Measurements from ENCODE around the gene CTDSPL.
"Not testable (repeated sequence)": the region's sequence is repeated elsewhere in the genome, so short reads cannot be mapped to it uniquely, and the experiment has no call there.

Gene CTDSPL, protein sequence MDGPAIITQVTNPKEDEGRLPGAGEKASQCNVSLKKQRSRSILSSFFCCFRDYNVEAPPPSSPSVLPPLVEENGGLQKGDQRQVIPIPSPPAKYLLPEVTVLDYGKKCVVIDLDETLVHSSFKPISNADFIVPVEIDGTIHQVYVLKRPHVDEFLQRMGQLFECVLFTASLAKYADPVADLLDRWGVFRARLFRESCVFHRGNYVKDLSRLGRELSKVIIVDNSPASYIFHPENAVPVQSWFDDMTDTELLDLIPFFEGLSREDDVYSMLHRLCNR

GRCh38 chr3:37861620-37862041 lies at the start of gene CTDSPL:
Gene CTDSPL, plus strand, starts transcription at chr3:37861880. Its CDS starts 320 bp downstream, at chr3:37862200.
- peak in 1 of 2 experiments; percentile 35 for DNase-seq

DNA sequence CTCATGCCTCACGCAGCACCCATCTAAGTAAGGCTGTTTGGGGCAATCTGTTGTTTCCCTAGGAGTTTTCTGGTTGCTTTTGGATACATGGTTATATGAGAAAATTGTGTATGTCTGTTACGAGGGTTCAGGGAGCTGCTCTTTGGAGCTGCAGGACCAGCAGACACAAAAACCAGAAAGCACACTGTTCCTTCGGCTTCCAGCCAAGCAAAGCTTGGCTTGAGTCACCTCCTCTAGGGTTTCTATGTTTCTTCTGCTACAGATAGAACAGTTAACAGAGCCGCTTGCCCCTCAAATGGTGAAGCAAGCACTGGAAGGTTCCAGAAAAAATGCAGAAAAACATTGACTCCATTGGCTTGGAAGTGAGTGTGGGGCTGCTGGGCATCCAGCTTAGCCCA lies 49.2 kb upstream of the CTDSPL start:
- DNase-seq: no peak

GRCh38 chr3:37813403-37813802 lies 48.3 kb upstream of the CTDSPL start:
- no peak for DNase-seq

- DNase-seq: peak in 1 of 2 experiments; percentile 71
These were observed 47.1 kb upstream of the CTDSPL start for GRCh38 chr3:37814547-37814946.

DNA sequence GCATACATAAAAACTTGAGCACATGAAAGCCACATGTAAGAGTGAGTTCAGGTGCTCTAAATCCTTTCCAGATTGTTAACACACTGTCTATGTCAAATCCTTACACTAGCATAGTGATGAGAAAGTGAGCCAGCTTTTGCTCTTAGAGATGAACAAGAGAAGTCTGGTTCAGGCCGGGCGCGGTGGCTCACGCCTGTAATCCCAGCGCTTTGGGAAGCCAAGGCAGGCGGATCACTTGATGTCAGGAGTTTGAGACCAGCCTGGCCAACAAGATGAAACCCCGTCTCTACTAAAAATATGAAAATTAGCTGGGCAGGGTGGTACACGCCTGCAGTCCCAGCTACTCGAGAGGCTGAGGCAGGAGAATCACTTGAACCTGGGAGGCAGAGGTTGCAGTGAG lies 46.5 kb upstream of the CTDSPL start:
- DNase-seq: not testable (repeated sequence)

GRCh38 chr3:37816271-37816670 lies 45.4 kb upstream of the CTDSPL start:
- DNase-seq: no peak

DNA sequence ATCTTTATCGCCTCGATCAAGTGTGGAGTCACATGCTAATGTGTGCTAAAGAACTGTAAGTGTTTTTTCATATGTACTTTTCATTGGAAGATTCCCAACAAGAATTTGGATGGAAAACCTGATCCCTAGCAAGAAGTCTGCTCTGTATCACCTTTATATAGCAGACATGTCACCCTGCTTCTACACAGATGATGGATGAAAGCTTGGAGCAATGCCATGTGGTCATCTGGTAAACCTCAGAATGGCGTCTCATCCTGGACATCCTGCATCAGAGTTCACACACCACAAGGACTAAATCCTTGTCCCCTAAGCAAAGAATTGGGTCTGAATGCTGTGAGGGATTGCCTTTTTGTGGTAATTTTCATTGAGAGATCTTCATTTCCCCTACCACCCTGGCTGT lies 42.1 kb upstream of the CTDSPL start:
- no peak for DNase-seq

GRCh38 chr3:37820286-37820685 lies 41.4 kb upstream of the CTDSPL start:
- no peak for DNase-seq

GRCh38 chr3:37823189-37823588 lies 38.5 kb upstream of the CTDSPL start:
- DNase-seq: no peak

DNA sequence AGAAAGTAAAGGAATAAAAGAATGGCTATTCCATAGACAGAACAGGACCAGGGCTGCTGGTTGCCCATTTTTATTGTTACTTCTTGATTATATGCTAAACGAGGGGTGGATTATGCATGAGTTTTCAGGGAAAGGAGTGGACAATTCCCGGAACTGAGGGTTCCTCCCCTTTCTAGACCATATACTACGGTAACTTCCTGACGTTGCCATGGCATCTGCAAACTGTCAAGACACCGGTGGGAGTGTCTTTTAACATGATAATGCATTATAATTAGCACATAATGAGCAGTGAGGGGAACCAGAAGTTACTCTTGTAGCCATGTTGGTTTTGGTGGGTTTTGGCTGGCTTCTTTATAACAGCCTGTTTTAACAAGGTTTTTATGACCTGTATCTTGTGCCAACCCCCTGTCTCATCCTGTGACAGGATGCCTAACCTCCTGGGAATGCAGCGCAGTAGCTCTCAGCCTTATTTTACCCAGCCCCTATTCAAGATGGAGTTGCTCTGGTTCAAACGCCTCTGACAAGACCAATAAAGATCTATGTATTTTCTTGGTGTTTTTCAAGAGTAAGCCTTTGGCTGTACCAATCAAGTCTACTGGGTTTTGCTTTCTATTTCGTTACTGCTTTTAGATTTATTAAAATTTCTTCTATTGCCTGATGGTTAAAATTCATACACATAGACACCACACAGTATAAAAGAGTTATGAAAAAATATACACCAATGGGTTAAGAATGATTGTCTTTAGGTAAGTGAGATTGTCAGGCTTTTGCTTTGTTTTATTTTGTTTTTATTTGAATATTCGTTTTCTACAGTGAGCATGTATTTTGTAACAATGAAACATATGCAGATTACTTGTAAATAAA lies 37.4 kb upstream of the CTDSPL start:
- DNase-seq: no peak

DNA sequence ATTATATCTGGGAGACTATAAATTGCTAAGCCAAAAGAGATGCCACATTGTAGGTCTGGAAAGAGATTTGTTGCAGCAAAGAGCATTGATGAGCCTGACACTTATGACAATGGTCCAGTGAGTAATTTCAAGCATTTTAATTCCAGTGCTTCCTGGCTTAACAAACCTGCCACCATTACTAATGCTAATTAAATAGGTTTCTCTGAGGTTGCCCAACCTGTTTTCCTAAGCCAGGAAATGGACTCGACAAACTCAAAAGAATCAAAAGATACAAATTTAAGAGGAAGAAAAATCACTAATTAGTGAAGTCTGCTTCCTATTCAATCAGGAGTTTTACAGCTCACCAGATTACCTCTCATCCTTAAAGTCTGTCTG lies 36.7 kb upstream of the CTDSPL start:
- DNase-seq: no peak

DNA sequence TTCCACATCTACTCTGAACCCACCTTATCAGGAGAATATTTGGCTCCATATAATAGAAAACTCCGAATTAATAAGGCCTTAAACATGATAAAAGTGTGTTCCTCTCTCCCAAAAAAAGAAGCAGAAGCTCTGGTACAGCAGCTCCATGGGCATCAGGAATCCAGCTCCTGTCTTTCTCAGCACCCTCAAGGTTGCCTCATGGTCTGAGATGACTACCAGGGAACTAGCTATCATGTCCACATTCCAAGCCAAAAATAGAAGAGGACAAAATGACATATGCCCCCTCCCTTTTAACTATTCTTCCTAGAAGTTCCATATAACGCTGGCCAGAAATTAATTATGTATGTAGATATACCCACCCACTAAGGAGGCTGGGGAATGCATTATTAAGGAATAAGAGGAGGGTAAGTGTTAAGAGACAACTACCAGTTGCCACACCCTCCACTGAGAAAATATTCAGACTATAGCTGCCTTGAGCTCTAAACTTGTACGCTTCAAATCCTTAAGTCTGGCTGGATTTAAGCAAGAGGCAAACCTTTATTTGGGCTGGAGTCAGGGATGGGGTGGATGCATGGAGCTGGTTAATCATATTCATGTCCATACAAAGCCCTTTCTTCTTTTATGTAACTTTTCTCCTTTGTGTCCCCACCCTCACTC lies 35.8 kb upstream of the CTDSPL start:
- DNase-seq: no peak

- no peak for DNase-seq
These were observed 35.2 kb upstream of the CTDSPL start for GRCh38 chr3:37826502-37826901.

DNA sequence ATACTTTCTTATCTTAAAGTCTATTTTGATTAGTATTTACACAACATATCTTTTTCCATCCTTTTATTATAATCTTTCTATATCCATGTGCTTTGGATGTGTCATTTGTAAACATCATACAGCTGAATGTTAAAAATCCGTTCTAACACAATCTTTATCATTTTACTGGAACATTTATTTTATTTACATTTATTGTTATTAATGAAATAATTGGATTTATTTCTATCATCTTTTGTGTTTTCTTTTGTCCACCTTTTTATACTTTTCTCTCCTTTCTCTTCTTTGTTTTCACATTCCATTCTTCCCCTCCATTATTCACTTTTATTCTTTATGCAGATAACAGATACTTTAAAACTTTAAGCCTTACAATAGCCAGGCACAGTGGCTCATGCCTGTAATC lies 34.7 kb upstream of the CTDSPL start:
- DNase-seq: no peak

DNA sequence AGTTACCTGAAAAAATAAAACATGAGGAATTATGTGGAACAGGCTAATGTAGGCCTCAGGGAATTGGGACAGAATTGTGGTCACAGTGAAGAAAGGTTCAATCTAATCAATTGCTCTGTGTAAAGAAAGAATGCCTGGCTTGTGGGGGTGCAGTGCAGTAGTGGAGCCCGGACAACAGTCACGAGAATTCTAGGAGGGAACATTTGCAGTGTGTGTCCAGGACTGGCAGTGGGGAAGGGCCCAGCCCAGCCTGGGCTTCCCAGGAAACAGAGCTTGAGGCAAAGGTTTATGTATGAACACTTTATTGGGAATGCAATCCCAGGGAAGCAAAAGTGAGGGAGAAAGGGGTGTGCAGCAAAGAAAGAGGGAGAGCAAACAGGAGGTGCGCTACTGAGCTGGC lies 29.2 kb upstream of the CTDSPL start:
- no peak for DNase-seq

DNA sequence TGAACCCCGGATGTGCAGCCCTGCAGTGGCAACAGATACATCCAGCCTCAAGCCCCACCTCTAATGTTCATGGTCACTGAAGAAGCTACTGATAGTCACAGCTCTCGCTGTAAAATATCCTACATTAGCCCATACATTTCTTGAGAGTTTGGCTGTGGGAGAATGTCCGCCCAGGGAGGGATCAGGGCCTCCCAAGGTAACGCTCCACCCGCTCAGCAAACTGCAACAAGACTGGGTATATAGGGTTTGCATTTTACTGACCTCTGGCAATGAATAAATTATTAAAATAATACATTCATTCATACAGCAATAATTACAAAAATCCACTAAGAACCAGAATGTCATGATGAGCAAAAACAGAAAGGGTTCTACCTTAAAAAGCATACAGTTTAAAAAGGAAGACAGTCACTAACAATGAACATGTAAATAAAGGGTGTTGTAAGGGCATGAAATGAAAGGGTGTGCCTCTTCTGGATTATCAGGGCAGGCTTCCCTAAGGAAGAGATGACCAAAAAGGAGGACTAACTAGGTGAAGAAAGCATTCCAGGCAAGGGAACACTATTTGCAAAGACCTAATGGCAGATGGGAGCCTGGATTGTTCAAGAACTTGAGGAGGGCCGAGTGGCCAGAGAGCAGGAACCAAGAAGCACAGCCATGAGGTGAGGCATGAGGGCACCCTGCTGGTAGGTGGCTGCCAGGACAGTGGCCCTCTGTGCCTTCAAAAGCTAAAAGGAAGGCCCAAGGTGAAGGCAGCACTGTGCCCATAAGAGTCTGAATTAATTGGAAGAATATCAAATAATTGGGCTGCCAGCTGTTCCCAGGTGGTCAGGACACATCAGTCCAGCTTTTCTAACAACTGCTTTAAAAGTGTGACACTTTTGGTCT lies 28.1 kb upstream of the CTDSPL start:
- DNase-seq: peak; percentile 15 to 69

DNA sequence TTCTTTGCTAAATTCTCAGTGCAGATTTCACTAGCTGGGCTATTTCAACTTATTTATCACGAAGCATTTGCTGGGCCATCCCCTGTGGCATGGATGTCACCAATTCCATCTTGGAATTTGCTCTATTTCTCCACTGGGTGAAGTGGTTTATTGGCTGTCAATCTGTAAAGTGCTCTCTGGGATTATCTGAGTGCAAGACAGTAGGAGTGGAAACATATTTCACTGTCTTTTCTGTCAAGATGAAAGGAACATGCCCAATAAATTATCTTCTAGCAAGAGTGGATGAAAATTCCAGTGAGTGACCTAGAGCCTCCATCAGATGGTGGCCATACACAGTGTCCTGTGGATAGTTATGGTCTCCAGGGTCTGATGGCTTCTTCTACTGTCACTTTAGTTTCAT lies 25.1 kb upstream of the CTDSPL start:
- no peak for DNase-seq

GRCh38 chr3:37847689-37848088 lies 14.0 kb upstream of the CTDSPL start:
- no peak for DNase-seq

GRCh38 chr3:37849146-37849923 lies 12.3 kb upstream of the CTDSPL start:
- DNase-seq: no peak

- DNase-seq: no peak
These were observed 9.6 kb upstream of the CTDSPL start for GRCh38 chr3:37852097-37852496.

DNA sequence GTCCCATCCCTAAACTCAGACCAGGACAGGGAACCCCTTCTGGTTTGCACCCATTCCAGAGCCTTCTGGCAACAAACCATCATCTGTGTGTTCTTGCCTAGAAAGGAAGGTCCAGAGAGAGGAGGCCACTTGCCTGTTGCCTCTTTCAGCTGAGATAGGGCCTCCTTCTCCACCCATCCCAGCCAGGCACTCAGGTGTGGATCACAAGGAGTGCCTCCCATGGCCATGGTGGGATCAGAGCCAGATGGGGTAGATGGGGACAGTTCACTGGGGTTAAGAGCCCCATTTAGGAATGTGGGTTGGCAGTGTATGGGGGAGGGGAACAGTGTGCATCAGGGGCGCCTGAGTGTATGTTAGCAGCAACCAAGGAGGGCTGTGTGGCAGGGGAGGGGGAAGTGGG lies 8.9 kb upstream of the CTDSPL start:
- no peak for DNase-seq
